Endometrial microvascular endothelial cells (primary cell): ENCODE results near the gene CBLB. TPM values are rescaled to one million over a fixed set of nuclear protein-coding genes. Genes with fewer than 3 reads are reported as not detected.

Experiments
- in situ Hi-C: cut with HindIII; loops from 2 replicates; pipeline ENCODE4 v1.10.0; 2017; ENCODE audit warnings: low sequenced_read_pairs, low pct_unique_long_range_greater_than_20kb; ENCODE audit errors: inconsistent ontology term
- total RNA-seq: library from RNA; depleted of rRNA; stranded (reverse); fragments of >200 nt; gene quantifications from one replicate; pipeline ENCODE4 v1.2.3, GENCODE V29; 2015; ENCODE audit errors: inconsistent ontology term

Gene CBLB
- total RNA-seq, 1 donor from 2014 or later = 12.4 TPM

GRCh38 chr3:105851176-105851575 is 17.6 kb downstream of the CBLB start:
- in situ Hi-C loops = no loop called here

DNA sequence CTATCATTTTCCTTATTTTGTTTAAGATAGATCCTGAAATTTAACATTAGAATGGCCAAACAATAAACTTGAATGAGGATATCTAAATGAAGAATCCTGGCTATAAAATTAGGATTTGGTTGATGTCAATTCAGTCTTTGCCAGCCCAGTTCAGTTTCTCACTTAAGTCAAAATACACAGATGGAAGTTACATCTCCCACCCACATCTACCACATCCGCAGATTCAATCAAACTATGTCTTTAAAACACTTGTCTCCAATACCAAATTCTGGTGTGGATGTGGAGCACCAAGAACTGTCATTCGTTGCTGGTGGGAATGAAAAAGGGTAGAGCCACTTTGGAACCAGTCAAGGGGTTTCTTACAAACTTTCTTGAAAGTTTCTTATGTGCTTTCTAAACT is 18.2 kb downstream of the CBLB start:
- in situ Hi-C loops = no loop called here

DNA sequence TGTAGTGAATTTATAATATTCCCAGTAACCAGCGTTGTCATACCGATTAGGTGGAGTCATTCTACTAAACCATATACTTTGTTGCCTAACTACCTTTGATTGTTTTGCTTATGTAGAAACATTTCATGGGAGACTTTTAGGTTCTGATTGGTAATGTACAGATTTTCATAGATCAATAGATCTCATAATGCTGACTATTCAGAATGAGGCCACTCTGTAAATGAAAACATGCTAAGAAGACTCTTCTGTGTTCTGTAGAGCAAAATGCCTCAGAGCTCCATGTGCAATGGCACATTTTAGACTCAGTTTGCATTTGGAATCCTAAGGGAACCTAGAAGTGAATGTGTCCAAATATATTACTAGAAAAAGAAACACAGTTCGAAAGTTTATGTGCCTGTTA is 20.0 kb downstream of the CBLB start:
- in situ Hi-C loops = no loop called here

- in situ Hi-C loops = no loop called here
These were observed 20.9 kb downstream of the CBLB start for GRCh38 chr3:105847865-105848264.

DNA sequence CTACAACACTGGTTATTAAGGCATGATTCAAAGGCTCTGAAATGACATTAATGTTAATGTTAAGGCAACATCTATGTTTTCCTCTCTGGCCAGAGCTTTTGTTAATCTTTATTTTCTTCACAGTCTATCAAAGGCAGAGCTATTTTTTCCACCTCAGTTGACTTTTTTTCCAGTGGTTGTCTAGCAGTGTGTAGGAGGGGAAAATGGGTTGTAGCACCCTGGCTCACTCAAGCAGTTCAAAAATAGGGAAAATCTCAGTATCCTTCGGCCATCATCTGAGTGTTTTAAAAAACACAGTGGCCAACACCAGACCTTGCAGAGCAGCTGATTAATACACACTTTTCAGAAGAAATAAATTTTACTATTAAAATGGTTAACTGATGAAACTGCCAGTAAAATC is 21.4 kb downstream of the CBLB start:
- in situ Hi-C loops = no loop called here

DNA sequence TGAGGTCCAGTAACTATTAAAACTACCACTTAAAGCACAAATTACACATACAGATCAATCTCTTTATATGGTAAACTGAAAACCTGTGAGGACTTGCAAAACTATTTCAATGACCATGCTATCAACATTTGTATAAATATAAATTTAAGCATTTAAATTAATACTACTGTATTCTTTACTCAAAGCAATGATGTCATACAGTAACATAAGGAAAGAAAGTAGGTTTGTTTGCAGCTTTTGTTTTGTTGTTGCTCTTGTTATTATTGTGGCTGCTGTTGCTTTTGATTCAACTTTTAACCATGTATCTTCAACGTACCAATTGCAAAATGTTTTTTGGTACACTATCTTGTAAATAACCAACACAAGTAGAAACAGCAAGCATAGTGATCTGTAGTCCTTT is 22.0 kb downstream of the CBLB start:
- in situ Hi-C loops = no loop called here

DNA sequence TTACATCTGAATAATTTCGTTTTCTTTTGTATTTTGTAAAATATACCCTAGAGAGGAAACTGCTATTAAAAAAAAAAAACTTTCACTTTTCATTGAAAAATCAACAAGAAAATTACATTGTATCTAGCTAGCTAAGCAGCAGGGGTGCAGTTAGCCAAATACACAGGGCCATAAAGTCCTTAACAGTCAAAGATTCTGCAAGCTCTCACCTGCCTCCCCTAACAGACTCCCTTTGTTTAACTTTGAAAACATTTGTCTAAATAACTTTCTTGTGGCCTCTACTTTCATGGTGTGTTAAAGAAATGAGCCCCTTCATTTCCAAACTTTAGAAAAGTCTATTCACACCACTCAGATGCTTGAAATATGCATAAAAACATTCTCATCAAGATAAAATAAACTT is 23.3 kb downstream of the CBLB start:
- in situ Hi-C loops = no loop called here

DNA sequence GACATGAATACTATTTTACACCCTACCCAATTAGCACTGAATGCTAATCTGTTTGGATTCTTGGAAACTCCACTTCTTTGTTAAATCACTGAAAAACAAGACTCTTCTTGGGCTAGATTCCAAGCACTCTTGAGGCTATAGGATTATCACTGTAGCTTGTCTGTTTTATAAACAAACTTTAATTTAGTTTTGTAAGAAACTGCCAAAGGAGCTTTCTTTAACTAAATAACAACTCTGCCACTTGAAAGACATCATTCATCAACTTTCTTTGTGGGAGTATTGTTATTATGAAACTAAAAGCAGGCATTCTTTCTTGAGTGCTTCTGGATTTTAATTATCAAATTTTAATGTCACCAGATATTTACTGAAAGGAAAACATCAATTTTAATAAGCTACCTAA is 24.1 kb downstream of the CBLB start:
- in situ Hi-C loops = no loop called here

GRCh38 chr3:105843994-105844393 is 24.8 kb downstream of the CBLB start:
- in situ Hi-C loops = no loop called here

- in situ Hi-C loops = no loop called here
These were observed 25.9 kb downstream of the CBLB start for GRCh38 chr3:105842943-105843342.

- in situ Hi-C loops = no loop called here
These were observed 26.4 kb downstream of the CBLB start for GRCh38 chr3:105842449-105842848.

- in situ Hi-C loops = no loop called here
These were observed 30.9 kb downstream of the CBLB start for GRCh38 chr3:105837947-105838346.

GRCh38 chr3:105837143-105837740 is 31.6 kb downstream of the CBLB start:
- in situ Hi-C loops = no loop called here

- in situ Hi-C loops = no loop called here
These were observed 32.3 kb downstream of the CBLB start for GRCh38 chr3:105836533-105836932.

DNA sequence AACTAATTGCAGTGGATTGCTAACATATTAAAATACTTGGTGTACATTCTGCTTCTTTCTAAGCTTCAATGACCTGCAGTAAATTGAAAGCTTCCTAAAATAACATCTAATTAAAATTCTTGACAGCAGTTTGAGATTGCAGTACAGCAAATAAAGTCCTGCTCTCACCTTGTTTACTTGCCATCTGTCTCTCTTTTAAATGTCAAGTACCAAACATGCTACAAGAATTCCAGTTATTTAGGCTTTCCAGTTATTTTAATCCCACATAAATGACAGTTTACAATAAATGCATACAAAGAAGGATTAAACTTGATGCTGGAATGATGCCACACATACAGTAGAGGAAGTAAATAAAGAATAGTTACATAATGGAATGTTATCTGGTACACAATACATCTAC is 33.2 kb downstream of the CBLB start:
- in situ Hi-C loops = no loop called here

DNA sequence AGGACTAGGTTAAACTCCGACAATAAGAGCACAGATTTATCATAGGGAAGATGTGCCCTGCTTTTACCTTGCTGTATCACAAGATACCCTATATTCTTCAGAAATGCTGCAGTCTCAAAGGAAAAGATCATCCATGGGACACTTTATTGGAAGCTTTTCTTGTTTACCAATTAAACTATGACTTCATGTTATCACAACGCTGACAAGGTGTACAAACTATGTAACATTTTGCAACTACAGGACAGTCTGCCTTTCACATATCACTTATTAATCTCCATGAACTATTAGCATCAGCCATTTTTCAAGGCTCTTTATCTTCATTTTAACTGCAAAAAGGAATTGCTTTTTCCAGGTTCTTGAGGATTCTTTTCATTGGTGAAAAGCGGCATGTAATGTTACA is 34.0 kb downstream of the CBLB start:
- in situ Hi-C loops = no loop called here

DNA sequence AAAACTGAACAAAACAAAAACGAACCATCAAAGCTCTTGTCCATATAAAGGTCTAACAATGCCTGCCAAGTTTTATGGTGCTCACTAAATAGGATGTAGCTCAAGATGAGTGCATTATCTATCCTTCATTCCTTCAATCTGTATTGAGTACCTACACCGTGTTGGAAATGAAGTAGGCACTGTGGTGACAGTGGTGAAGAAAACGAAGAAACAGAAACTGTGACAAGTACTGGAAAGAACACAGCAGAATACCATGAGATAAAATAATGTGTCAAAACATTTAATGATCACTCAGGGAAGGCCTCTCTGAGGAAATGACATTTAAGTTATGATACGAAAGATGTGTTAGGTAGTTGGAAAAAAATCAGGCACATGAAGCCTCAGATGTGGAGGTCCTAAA is 36.2 kb downstream of the CBLB start:
- in situ Hi-C loops = no loop called here

DNA sequence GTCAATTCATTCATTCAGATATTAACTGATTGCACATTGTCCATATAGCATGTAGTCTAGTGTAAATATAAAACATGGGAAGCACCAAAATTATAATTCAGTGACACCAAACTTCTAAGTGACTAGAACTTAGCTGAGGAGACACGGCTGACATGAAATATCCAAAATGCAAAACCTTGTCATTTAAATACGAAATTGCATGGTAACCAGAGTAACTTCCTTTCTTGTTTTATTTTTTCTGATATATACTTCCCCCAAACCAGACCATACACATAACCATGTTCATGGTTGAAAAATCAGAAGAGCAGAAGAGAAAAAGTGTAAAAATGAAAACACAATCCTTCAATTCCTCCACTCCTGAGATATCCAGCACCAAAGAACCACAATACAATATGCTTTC is 38.0 kb downstream of the CBLB start:
- in situ Hi-C loops = no loop called here

GRCh38 chr3:105829871-105830622 is 38.8 kb downstream of the CBLB start:
- in situ Hi-C loops = no loop called here

- in situ Hi-C loops = no loop called here
These were observed 39.6 kb downstream of the CBLB start for GRCh38 chr3:105829229-105829628.

DNA sequence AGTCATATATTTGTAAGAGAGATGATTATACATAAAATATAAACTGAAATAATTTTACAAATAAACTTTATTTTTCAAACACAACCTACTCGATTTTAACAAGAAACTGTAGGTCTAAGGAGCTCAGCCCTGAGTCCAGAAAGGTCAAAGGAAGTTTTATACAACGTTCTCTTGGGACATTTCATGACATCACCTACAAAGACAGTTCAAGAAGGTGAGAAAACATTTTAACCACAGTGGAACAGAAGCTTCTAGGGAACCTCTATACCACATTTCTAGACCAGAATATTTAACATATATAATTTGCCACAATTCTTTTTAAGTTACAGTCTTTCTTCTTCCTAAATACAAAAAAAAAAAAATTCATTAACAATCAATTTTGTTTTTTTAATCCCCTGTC is 40.1 kb downstream of the CBLB start:
- in situ Hi-C loops = no loop called here
